Panc1 (cell line): ENCODE data around the gene APH1A. TPM values are rescaled to one million over a fixed set of nuclear protein-coding genes. Genes with fewer than 3 reads are reported as not detected.

ENCODE experiments used
- ATAC-seq: fragments of 200-7000 bp; cut with Tn5 transposase; 2 replicates; pipeline ENCODE4 v1.9.1; 2020; ENCODE audit warnings: mild to moderate bottlenecking, moderate library complexity
- BruUV-seq: library from RNA; stranded (reverse); fragments of 400-500 nt; replicated peaks from 2 replicates; lab custom pipeline; 2021; lab: Mats Ljungman, UMichigan
- CTCF ChIA-PET: fragments of 300-600 bp; sonication (Branson Sonifier 250); formaldehyde crosslinking; loops from one replicate; lab custom pipeline; 2022; ENCODE audit warnings: antibody characterized with exemption; lab: Charles Lee
- POLR2A ChIA-PET: fragments of 300-600 bp; sonication (Branson Sonifier 250); formaldehyde crosslinking; loops from one replicate; lab custom pipeline; 2022; ENCODE audit warnings: antibody characterized with exemption; lab: Charles Lee
- DNase-seq: peaks from one replicate; pipeline ENCODE4 v3.0.0-alpha.2; 2010; ENCODE audit warnings: low read depth, low spot score
- H3K27ac ChIP-seq: 2 replicates; pipeline ENCODE4 v1.5.1; 2011; ENCODE audit warnings: mild to moderate bottlenecking, low read length, inconsistent platforms
- H3K27me3 ChIP-seq: fragments of 200-500 bp; sonication (Bioruptor generic); 2 replicates; pipeline ENCODE4 v1.6.0; 2014; ENCODE audit warnings: low read length, inconsistent platforms; ENCODE audit not compliant: control insufficient read depth, insufficient read depth
- H3K36me3 ChIP-seq: fragments of 200-500 bp; sonication (Bioruptor generic); 2 replicates; pipeline ENCODE4 v1.5.1; 2014; ENCODE audit warnings: inconsistent platforms, mild to moderate bottlenecking, low read length, moderate library complexity; ENCODE audit not compliant: control insufficient read depth, insufficient read depth
- H3K4me1 ChIP-seq: 2 replicates; pipeline ENCODE4 v1.5.1; 2011; ENCODE audit warnings: inconsistent platforms, mild to moderate bottlenecking, low read length, moderate library complexity; ENCODE audit not compliant: control insufficient read depth, insufficient read depth
- H3K4me3 ChIP-seq, 2 experiments: 2 replicates each; pipeline ENCODE4 v1.5.1; 2011 to 2012; ENCODE audit warnings: low read depth in 2 of 2, low read length in 2 of 2, mild to moderate bottlenecking in 2 of 2, inconsistent platforms in 1 of 2, moderate library complexity in 1 of 2
- H3K9me3 ChIP-seq: fragments of 200-500 bp; sonication (Bioruptor generic); 2 replicates; pipeline ENCODE4 v1.5.1; 2014; ENCODE audit warnings: low read depth, mild to moderate bottlenecking, inconsistent platforms, low read length, moderate library complexity; ENCODE audit not compliant: control insufficient read depth, insufficient read depth
- POLR2AphosphoS5 ChIP-seq: IDR thresholded peaks from 2 replicates; pipeline ENCODE4 v1.6.1; 2012; ENCODE audit warnings: mild to moderate bottlenecking, low read depth, low read length, moderate library complexity
- SIN3A ChIP-seq: IDR thresholded peaks from 2 replicates; pipeline ENCODE4 v1.6.1; 2012; ENCODE audit warnings: low read depth, mild to moderate bottlenecking, low read length, moderate library complexity, borderline replicate concordance; ENCODE audit not compliant: insufficient read depth
- TCF7L2 ChIP-seq: IDR thresholded peaks from 2 replicates; pipeline ENCODE4 v1.6.1; 2011; ENCODE audit warnings: mild to moderate bottlenecking, low read depth, low read length, inconsistent platforms
- in situ Hi-C: cut with HindIII; loops from 2 replicates; pipeline ENCODE4 v1.10.0; 2016; ENCODE audit warnings: low sequenced_read_pairs, low pct_unique_long_range_greater_than_20kb
- intact Hi-C: fragments of 100-400 bp; cut with micrococcal nuclease; formaldehyde crosslinking; loops from one replicate; pipeline ENCODE4 v1.10.0; 2022; ENCODE audit not compliant: unreplicated experiment
- total RNA-seq: library from RNA; stranded (reverse); gene quantifications from one replicate; pipeline ENCODE4 v1.2.1, GENCODE V29; 2021; ENCODE audit not compliant: unreplicated experiment
- TF ChIP-seq, protein P1 (sequence below), 2 experiments: IDR thresholded peaks; 2 replicates each; pipeline ENCODE4 v1.6.1; 2011 to 2012; ENCODE audit warnings: low read depth in 2 of 2, control low read depth in 1 of 2, low read length in 1 of 2, mild to moderate bottlenecking in 1 of 2, moderate library complexity in 1 of 2; ENCODE audit not compliant: insufficient read depth in 1 of 2
- TF ChIP-seq, protein P2 (sequence below): fragments of 450-650 bp; IDR thresholded peaks from 2 replicates; pipeline ENCODE4 v1.5.1; 2017; ENCODE audit warnings: mild to moderate bottlenecking

The APH1A gene
- total RNA-seq, 1 experiment from 2014 or later = 146 TPM

DNA sequence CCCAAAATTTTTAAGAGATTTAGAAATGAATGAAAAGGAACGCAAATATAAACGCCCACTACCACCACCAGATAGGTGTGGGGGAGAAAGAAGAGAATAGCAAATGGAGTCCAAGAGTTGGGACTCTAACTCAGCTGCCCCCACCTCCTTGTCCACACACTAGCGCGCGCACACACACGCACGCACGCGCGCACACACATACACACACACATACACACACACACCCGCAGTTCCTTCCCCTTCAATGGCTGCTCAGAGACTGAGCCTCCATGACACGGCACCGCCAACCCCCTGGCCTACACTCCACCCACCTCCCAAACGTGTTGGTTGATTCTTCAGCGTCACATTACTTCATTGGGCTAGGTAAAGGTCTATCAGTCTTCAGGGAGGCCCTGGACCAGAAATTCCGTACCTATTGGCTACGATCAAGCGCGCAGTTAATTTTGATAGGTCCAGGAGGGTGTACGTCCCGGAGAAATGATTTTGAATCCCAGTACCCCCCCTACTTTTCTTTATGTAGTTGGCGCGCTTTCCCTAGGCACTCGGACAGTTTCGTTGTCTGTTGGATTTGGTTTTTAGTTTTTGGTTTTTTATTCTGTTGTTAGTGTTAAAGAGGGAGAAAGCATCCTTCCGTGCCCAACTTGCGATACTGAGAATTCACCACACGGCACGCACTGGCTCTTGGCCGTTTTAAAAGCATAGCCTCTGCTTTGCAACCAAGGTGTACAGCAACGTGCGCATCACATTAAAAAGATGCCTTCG, 32.8 kb downstream of the APH1A start, which contains the start of gene ANP32E:
Gene ANP32E, minus strand, starts transcription at position 261 of the 762 bp plus-strand sequence. CDS start 326 bp downstream, outside the sequence.
- H3K4me3 ChIP-seq = peak within 1 kb of the TSS; percentile 78 to 90
- no TSS peak for BruUV-seq

DNA sequence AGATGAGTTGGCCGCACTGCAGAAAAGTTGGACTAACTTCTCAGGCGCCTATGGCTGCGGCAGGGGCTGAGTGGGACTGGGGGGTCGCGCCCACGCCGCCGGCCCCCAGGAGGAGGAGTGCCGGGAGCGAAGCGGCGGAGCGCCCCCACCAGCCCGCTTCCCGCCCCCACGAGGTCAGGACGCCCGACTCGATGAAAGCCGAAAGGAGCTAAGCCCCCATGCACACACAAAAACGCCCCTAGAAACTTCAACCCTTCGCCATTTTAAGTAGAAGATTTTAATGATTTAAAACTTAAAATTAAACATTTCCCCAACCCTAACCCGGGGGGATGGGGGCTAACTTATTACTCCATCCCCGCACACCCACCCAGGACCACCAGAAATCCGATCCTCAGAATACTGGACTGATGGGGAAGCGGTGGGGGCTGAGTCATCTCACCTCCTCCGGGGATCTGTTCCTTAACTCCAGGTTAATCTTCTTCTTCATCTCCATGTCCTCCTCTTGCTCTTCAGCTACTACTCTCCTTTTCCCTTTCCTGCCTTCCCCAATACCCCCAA, 33.4 kb downstream of the APH1A start:
- ChIA-PET POLR2A (interaction anchor here (0.6 kb wide), 1 partner anchor 137 kb away, joined by 5 read pairs; no protein-coding TSS in a partner anchor), CTCF (no interaction called here)
- peak overlapping the region; percentile 92 for H3K27ac ChIP-seq
- TF ChIP-seq POLR2AphosphoS5 (no peak), SIN3A (0 out of 2 replicates have a peak, but pooled peaks have one; percentile 47), TCF7L2 (no peak)
- TF ChIP-seq, protein P1, sequence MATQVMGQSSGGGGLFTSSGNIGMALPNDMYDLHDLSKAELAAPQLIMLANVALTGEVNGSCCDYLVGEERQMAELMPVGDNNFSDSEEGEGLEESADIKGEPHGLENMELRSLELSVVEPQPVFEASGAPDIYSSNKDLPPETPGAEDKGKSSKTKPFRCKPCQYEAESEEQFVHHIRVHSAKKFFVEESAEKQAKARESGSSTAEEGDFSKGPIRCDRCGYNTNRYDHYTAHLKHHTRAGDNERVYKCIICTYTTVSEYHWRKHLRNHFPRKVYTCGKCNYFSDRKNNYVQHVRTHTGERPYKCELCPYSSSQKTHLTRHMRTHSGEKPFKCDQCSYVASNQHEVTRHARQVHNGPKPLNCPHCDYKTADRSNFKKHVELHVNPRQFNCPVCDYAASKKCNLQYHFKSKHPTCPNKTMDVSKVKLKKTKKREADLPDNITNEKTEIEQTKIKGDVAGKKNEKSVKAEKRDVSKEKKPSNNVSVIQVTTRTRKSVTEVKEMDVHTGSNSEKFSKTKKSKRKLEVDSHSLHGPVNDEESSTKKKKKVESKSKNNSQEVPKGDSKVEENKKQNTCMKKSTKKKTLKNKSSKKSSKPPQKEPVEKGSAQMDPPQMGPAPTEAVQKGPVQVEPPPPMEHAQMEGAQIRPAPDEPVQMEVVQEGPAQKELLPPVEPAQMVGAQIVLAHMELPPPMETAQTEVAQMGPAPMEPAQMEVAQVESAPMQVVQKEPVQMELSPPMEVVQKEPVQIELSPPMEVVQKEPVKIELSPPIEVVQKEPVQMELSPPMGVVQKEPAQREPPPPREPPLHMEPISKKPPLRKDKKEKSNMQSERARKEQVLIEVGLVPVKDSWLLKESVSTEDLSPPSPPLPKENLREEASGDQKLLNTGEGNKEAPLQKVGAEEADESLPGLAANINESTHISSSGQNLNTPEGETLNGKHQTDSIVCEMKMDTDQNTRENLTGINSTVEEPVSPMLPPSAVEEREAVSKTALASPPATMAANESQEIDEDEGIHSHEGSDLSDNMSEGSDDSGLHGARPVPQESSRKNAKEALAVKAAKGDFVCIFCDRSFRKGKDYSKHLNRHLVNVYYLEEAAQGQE (IDR thresholded peaks at IDR 0.05; ENCODE audit: insufficient read depth in 1 of 2, low read depth in 2 of 2, low read length in 1 of 2) = no peak
- H3K9me3 ChIP-seq = no peaks in the 10 kb centered on the region
- intact Hi-C loops = no loop called here
- ATAC-seq = no peak
- peak overlapping the region; percentile 78 to 90 for H3K4me3 ChIP-seq
- no peaks in the 10 kb centered on the region for H3K27me3 ChIP-seq
- BruUV-seq = TSS peak; percentile 96
- H3K36me3 ChIP-seq = peaks cover 8% of the 10 kb centered on the region; the same call in 1 of the 2 replicates
- H3K4me1 ChIP-seq = peaks cover 17% of the 10 kb centered on the region
- in situ Hi-C loops = no loop called here
- no peak for DNase-seq

More for the DNA sequence above, 32.8 kb downstream of the APH1A start, which contains the start of gene ANP32E:
- Histone ChIP-seq H3K27ac (peak within 1 kb of the TSS; percentile 92), H3K36me3 (peaks cover 8% of the 10 kb centered on the region; the same call in 1 of the 2 replicates), H3K4me1 (peaks cover 17% of the 10 kb centered on the region), H3K27me3 (no peaks in the 10 kb centered on the region), H3K9me3 (no peaks in the 10 kb centered on the region)
- TF ChIP-seq, protein P1 (IDR thresholded peaks at IDR 0.05; ENCODE audit: insufficient read depth in 1 of 2, low read depth in 2 of 2, low read length in 1 of 2) = peak; percentile 35 to 75; a peak in 2 of 4 replicates
- TF ChIP-seq SIN3A = peak; percentile 85
- TF ChIP-seq POLR2AphosphoS5 = peak; percentile 98
- TF ChIP-seq, protein P2, sequence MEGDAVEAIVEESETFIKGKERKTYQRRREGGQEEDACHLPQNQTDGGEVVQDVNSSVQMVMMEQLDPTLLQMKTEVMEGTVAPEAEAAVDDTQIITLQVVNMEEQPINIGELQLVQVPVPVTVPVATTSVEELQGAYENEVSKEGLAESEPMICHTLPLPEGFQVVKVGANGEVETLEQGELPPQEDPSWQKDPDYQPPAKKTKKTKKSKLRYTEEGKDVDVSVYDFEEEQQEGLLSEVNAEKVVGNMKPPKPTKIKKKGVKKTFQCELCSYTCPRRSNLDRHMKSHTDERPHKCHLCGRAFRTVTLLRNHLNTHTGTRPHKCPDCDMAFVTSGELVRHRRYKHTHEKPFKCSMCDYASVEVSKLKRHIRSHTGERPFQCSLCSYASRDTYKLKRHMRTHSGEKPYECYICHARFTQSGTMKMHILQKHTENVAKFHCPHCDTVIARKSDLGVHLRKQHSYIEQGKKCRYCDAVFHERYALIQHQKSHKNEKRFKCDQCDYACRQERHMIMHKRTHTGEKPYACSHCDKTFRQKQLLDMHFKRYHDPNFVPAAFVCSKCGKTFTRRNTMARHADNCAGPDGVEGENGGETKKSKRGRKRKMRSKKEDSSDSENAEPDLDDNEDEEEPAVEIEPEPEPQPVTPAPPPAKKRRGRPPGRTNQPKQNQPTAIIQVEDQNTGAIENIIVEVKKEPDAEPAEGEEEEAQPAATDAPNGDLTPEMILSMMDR = no peak
- no peak; the same call in 1 of the 2 replicates for TF ChIP-seq TCF7L2
- POLR2A ChIA-PET = interaction anchor here (0.6 kb wide), 1 partner anchor 136 kb away, joined by 5 read pairs; no protein-coding TSS in a partner anchor
- peak; percentile 92 for ATAC-seq
- in situ Hi-C loops (no loop called here), intact Hi-C loops (no loop called here)
- CTCF ChIA-PET = no interaction called here
- DNase-seq = peak; percentile 98
